Neuronal stem cell (in vitro differentiated cells): ENCODE measurements around the gene FAM114A2.

ENCODE experiments used
- DNase-seq: peaks from one replicate; pipeline ENCODE4 v3.0.0-alpha.2; 2013; ENCODE audit warnings: low spot score
- H2AFZ ChIP-seq: one replicate; pipeline ENCODE4 v1.6.1; 2013; ENCODE audit warnings: mild to moderate bottlenecking, low read length, inconsistent platforms
- H2AK5ac ChIP-seq: 2 replicates; pipeline ENCODE4 v1.6.1; 2013; ENCODE audit warnings: low read depth, mild to moderate bottlenecking, inconsistent platforms, low read length, moderate library complexity, mixed read lengths
- H2BK120ac ChIP-seq: 2 replicates; pipeline ENCODE4 v1.6.1; 2013; ENCODE audit warnings: low read depth, mild to moderate bottlenecking, inconsistent platforms, low read length, moderate library complexity, mixed read lengths
- H2BK12ac ChIP-seq: one replicate; pipeline ENCODE4 v1.6.1; 2013; ENCODE audit warnings: low read length, inconsistent platforms
- H2BK15ac ChIP-seq: 2 replicates; pipeline ENCODE4 v1.6.1; 2013; ENCODE audit warnings: mild to moderate bottlenecking, low read length, inconsistent platforms, mixed read lengths
- H2BK5ac ChIP-seq: one replicate; pipeline ENCODE4 v1.6.1; 2013; ENCODE audit warnings: inconsistent platforms, mild to moderate bottlenecking, low read length, moderate library complexity
- H3K14ac ChIP-seq: one replicate; pipeline ENCODE4 v1.6.1; 2013; ENCODE audit warnings: low read length, inconsistent platforms
- H3K18ac ChIP-seq: 2 replicates; pipeline ENCODE4 v1.6.1; 2013; ENCODE audit warnings: low read length, inconsistent platforms
- H3K23ac ChIP-seq: 2 replicates; pipeline ENCODE4 v1.6.1; 2013; ENCODE audit warnings: low read depth, mild to moderate bottlenecking, mixed read lengths, low read length, inconsistent platforms; ENCODE audit not compliant: poor library complexity
- H3K27ac ChIP-seq: replicated peaks from 3 replicates; pipeline ENCODE4 v1.5.1; 2013; ENCODE audit warnings: low read length, inconsistent platforms
- H3K27me3 ChIP-seq, 3 experiments: 2 replicates each; pipeline ENCODE4 v1.6.1; 2013; ENCODE audit warnings: low read length in 3 of 3, mild to moderate bottlenecking in 2 of 3, inconsistent platforms in 1 of 3, low read depth in 1 of 3, mixed read lengths in 1 of 3, moderate library complexity in 1 of 3; ENCODE audit not compliant: control insufficient read depth in 3 of 3, insufficient read depth in 3 of 3
- H3K36me3 ChIP-seq, 2 donors: replicated peaks in 1 of 2; 2 replicates each; pipeline ENCODE4 v1.6.1; 2013; ENCODE audit warnings: low read length in 2 of 2; ENCODE audit not compliant: control insufficient read depth in 2 of 2, insufficient read depth in 2 of 2
- H3K4ac ChIP-seq: 2 replicates; pipeline ENCODE4 v1.6.1; 2013; ENCODE audit warnings: inconsistent platforms, mild to moderate bottlenecking, low read length, moderate library complexity
- H3K4me1 ChIP-seq, 2 donors: 1 replicate in 1 of 2; 2 replicates in 1 of 2; pipeline ENCODE4 v1.6.1; 2013; ENCODE audit warnings: low read length in 2 of 2, low read depth in 1 of 2; ENCODE audit not compliant: control insufficient read depth in 2 of 2, insufficient read depth in 1 of 2
- H3K4me2 ChIP-seq: one replicate; pipeline ENCODE4 v1.6.1; 2013; ENCODE audit warnings: mild to moderate bottlenecking, low read length, inconsistent platforms; ENCODE audit not compliant: insufficient read depth, poor library complexity, severe bottlenecking
- H3K4me3 ChIP-seq, 2 donors: 2 replicates each; pipeline ENCODE4 v1.5.1; 2013; ENCODE audit warnings: low read length in 2 of 2, mild to moderate bottlenecking in 2 of 2, inconsistent platforms in 1 of 2, moderate library complexity in 1 of 2
- H3K79me1 ChIP-seq: one replicate; pipeline ENCODE4 v1.6.1; 2013; ENCODE audit warnings: low read depth, mild to moderate bottlenecking, inconsistent platforms, low read length, moderate library complexity
- H3K9ac ChIP-seq: one replicate; pipeline ENCODE4 v1.6.1; 2013; ENCODE audit warnings: mild to moderate bottlenecking, low read depth, low read length, inconsistent platforms; ENCODE audit not compliant: poor library complexity
- H3K9me3 ChIP-seq, 2 donors: replicated peaks in 1 of 2; 2 replicates each; pipeline versions ENCODE3 to v1.6.1; 2013; ENCODE audit warnings: low read length in 2 of 2, mild to moderate bottlenecking in 2 of 2, inconsistent platforms in 1 of 2, low read depth in 1 of 2, mixed read lengths in 1 of 2, moderate library complexity in 1 of 2; ENCODE audit not compliant: control insufficient read depth in 2 of 2, insufficient read depth in 1 of 2
- H4K8ac ChIP-seq: one replicate; pipeline ENCODE4 v1.6.1; 2013; ENCODE audit warnings: low read depth, mild to moderate bottlenecking, inconsistent platforms, low read length, moderate library complexity
- H4K91ac ChIP-seq: one replicate; pipeline ENCODE4 v1.6.1; 2013; ENCODE audit warnings: low read length, low read depth, mild to moderate bottlenecking, inconsistent platforms; ENCODE audit not compliant: poor library complexity
- WGBS, 2 donors: extraction: QIAGEN DNeasy Blood & Tissue Kit; methylation state at CpG; one replicate each; pipeline ENCODE4 v1.1.7; 2013; ENCODE audit warnings: missing lambda C conversion rate in 2 of 2, mixed read lengths in 1 of 2; ENCODE audit not compliant: insufficient read length in 2 of 2, insufficient replicate concordance in 1 of 2; ENCODE audit errors: extremely low coverage in 2 of 2; 5-methylcytosine and 5-hydroxymethylcytosine counted together

FAM114A2 gene

GRCh38 chr5:154059039-154059430, 20.3 kb upstream of the FAM114A2 start:
- H3K27ac ChIP-seq: no peak overlapping the region
- peaks cover 2 to 30% of the 10 kb centered on the region in 2 donors for H3K36me3 ChIP-seq
- no peaks in the 10 kb centered on the region for H3K79me1 ChIP-seq
- H2BK12ac ChIP-seq: no peak overlapping the region
- H4K91ac ChIP-seq: no peak overlapping the region
- H3K4me3 ChIP-seq: no peak overlapping the region
- WGBS, 2 donors: no CpG with 5 or more reads among the region's 6 CpGs
- H3K9me3 ChIP-seq: no peaks in the 10 kb centered on the region
- no peak overlapping the region for H2AFZ ChIP-seq
- peaks cover 8% of the 10 kb centered on the region in 2 donors for H3K4me1 ChIP-seq
- H3K14ac ChIP-seq: no peak overlapping the region
- no peak overlapping the region for H4K8ac ChIP-seq
- H3K4me2 ChIP-seq: no peak overlapping the region
- H3K27me3 ChIP-seq: no peaks in the 10 kb centered on the region
- no peak overlapping the region for H3K9ac ChIP-seq
- no peak overlapping the region for H3K4ac ChIP-seq
- H3K18ac ChIP-seq: no peak overlapping the region
- no peak overlapping the region for H2BK5ac ChIP-seq
- DNase-seq: no peak
- H2BK15ac ChIP-seq: no peak overlapping the region
- H2BK120ac ChIP-seq: no peak overlapping the region
- H3K23ac ChIP-seq: no peak overlapping the region
- H2AK5ac ChIP-seq: no peak overlapping the region

- H3K27me3 ChIP-seq: no peaks in the 10 kb centered on the region
- 100% methylated on average over 1 of the region's 10 CpGs; no CpG with 5 or more reads in 1 of the 2 donors for WGBS, 2 donors
- H2AK5ac ChIP-seq: no peak overlapping the region
- H4K91ac ChIP-seq: no peak overlapping the region
- H2BK12ac ChIP-seq: no peak overlapping the region
- no peak overlapping the region for H3K18ac ChIP-seq
- no peak overlapping the region for H3K4me2 ChIP-seq
- DNase-seq: no peak
- no peak overlapping the region for H4K8ac ChIP-seq
- no peak overlapping the region for H2BK15ac ChIP-seq
- H3K36me3 ChIP-seq: peaks cover 2 to 36% of the 10 kb centered on the region in 2 donors
- no peak overlapping the region for H2BK120ac ChIP-seq
- H2AFZ ChIP-seq: no peak overlapping the region
- no peak overlapping the region for H3K23ac ChIP-seq
- no peak overlapping the region for H3K9ac ChIP-seq
- H2BK5ac ChIP-seq: no peak overlapping the region
- H3K14ac ChIP-seq: no peak overlapping the region
- no peak overlapping the region for H3K27ac ChIP-seq
- no peaks in the 10 kb centered on the region for H3K9me3 ChIP-seq
- H3K4ac ChIP-seq: no peak overlapping the region
- no peak overlapping the region for H3K4me3 ChIP-seq
- peaks cover 8% of the 10 kb centered on the region in 2 donors for H3K4me1 ChIP-seq
- H3K79me1 ChIP-seq: no peaks in the 10 kb centered on the region
Measured at GRCh38 chr5:154058055-154059038, 19.6 kb upstream of the FAM114A2 start.

GRCh38 chr5:154055201-154055600, 16.5 kb upstream of the FAM114A2 start:
- peaks cover 8% of the 10 kb centered on the region in 2 donors for H3K4me1 ChIP-seq
- no peak overlapping the region for H4K91ac ChIP-seq
- no peak overlapping the region for H2BK12ac ChIP-seq
- no peaks in the 10 kb centered on the region for H3K9me3 ChIP-seq
- no peak overlapping the region for H3K23ac ChIP-seq
- H2AK5ac ChIP-seq: no peak overlapping the region
- H3K4ac ChIP-seq: no peak overlapping the region
- no peak overlapping the region for H2BK15ac ChIP-seq
- no peak overlapping the region for H2AFZ ChIP-seq
- no CpG with 5 or more reads among the region's 2 CpGs for WGBS, 2 donors
- H2BK120ac ChIP-seq: no peak overlapping the region
- no peak overlapping the region for H3K4me2 ChIP-seq
- H2BK5ac ChIP-seq: no peak overlapping the region
- no peak overlapping the region for H4K8ac ChIP-seq
- no peak overlapping the region for H3K4me3 ChIP-seq
- no peaks in the 10 kb centered on the region for H3K27me3 ChIP-seq
- no peak for DNase-seq
- no peak overlapping the region for H3K27ac ChIP-seq
- no peaks in the 10 kb centered on the region for H3K79me1 ChIP-seq
- peaks cover 2 to 67% of the 10 kb centered on the region in 2 donors for H3K36me3 ChIP-seq
- H3K9ac ChIP-seq: no peak overlapping the region
- no peak overlapping the region for H3K14ac ChIP-seq
- H3K18ac ChIP-seq: no peak overlapping the region

- Histone ChIP-seq H3K14ac (no peak overlapping the region), H3K9me3 (no peaks in the 10 kb centered on the region), H3K4me2 (no peak overlapping the region), H2BK120ac (no peak overlapping the region), H3K79me1 (no peaks in the 10 kb centered on the region), H2AFZ (no peak overlapping the region), H3K27me3 (no peaks in the 10 kb centered on the region), H3K27ac (no peak overlapping the region), H2BK12ac (no peak overlapping the region), H4K8ac (no peak overlapping the region), H3K4me3 (no peak overlapping the region), H3K18ac (no peak overlapping the region), H3K9ac (no peak overlapping the region), H3K36me3 (peaks cover 4 to 79% of the 10 kb centered on the region in 2 donors), H3K4me1 (peaks cover 0 to 1% of the 10 kb centered on the region in 2 donors), H4K91ac (no peak overlapping the region), H2AK5ac (no peak overlapping the region), H2BK5ac (no peak overlapping the region), H2BK15ac (no peak overlapping the region), H3K23ac (no peak overlapping the region), H3K4ac (no peak overlapping the region)
- no peak for DNase-seq
- WGBS, 2 donors: no CpG with 5 or more reads among the region's 4 CpGs
Measured at GRCh38 chr5:154053468-154053867, 14.8 kb upstream of the FAM114A2 start.
